HepG2 (cell line): ENCODE measurements around the gene ASCC2. TPM values are rescaled to one million over a fixed set of nuclear protein-coding genes. Genes with fewer than 3 reads are reported as not detected.

ENCODE experiments used
- ATAC-seq: fragments of 200-7000 bp; cut with Tn5 transposase; 3 replicates; pipeline ENCODE4 v1.9.1; 2020; ENCODE audit warnings: mild to moderate bottlenecking, moderate library complexity
- BruUV-seq: library from RNA; stranded (reverse); fragments of 400-500 nt; replicated peaks from 2 replicates; lab custom pipeline; 2021; lab: Mats Ljungman, UMichigan
- CTCF ChIA-PET: fragments of 300-600 bp; formaldehyde crosslinking; extraction: SDS; loops from one replicate; lab custom pipeline; 2021; ENCODE audit warnings: low total read pairs, inconsistent platforms, low intra/inter-chr PET ratio; lab: Yijun Ruan, JAX
- POLR2A ChIA-PET: fragments of 350-600 bp; sonication (Branson Sonifier 250); formaldehyde crosslinking; loops from one replicate; lab custom pipeline; 2020; ENCODE audit warnings: antibody characterized with exemption, inconsistent platforms; lab: Yijun Ruan, JAX
- DNase-seq: peaks from one replicate; pipeline ENCODE4 v3.0.0-alpha.2; 2015; ENCODE audit warnings: low spot score
- FAIRE-seq: peaks from 3 replicates; lab custom pipeline; 2011; peaks lifted over from hg19 to GRCh38; lab: Jason Lieb, UNC
- H2AFZ ChIP-seq: one replicate; pipeline ENCODE4 v1.6.1; 2011; ENCODE audit warnings: low read length, inconsistent platforms
- H3K27ac ChIP-seq: fragments of 300-600 bp; 3 replicates; pipeline ENCODE4 v1.8.0; 2011; ENCODE audit warnings: mixed run types, mild to moderate bottlenecking, mixed read lengths, low read length, inconsistent platforms; ENCODE audit not compliant: insufficient read depth; ENCODE audit errors: extremely low read length
- H3K27me3 ChIP-seq, 2 experiments: fragments of 200-600 bp in 1 of 2; 2 replicates in 1 of 2; 3 replicates in 1 of 2; pipeline versions ENCODE4 v1.6.0 to v1.8.0; 2011; ENCODE audit warnings: low read length in 2 of 2, mild to moderate bottlenecking in 2 of 2, moderate library complexity in 2 of 2, inconsistent platforms in 1 of 2; ENCODE audit not compliant: insufficient read depth in 2 of 2, control insufficient read depth in 1 of 2
- H3K36me3 ChIP-seq, 2 experiments: fragments of 200-600 bp in 1 of 2; replicated peaks in 1 of 2; 2 replicates in 1 of 2; 3 replicates in 1 of 2; pipeline versions ENCODE4 v1.5.1 to v1.8.0; 2011; ENCODE audit warnings: low read length in 2 of 2, inconsistent platforms in 1 of 2; ENCODE audit not compliant: insufficient read depth in 2 of 2, control insufficient read depth in 1 of 2
- H3K4me1 ChIP-seq: 2 replicates; pipeline ENCODE4 v1.5.1; 2012; ENCODE audit warnings: low read length, inconsistent platforms; ENCODE audit not compliant: insufficient read depth
- H3K4me2 ChIP-seq: 2 replicates; pipeline ENCODE4 v1.6.0; 2011; ENCODE audit warnings: low read depth, low read length, inconsistent platforms
- H3K4me3 ChIP-seq, 3 experiments: fragments of 200-600 bp in 1 of 3; sonication (generic), shearing (Covaris generic) in 1 of 3; replicated peaks in 1 of 3; 2 replicates each; pipeline ENCODE4 v1.5.1; 2011 to 2016; ENCODE audit warnings: low read length in 3 of 3, inconsistent platforms in 2 of 3, low read depth in 2 of 3, mild to moderate bottlenecking in 2 of 3, control low read depth in 1 of 3, mixed read lengths in 1 of 3; ENCODE audit not compliant: insufficient read depth in 1 of 3
- H3K79me2 ChIP-seq: one replicate; pipeline ENCODE4 v1.6.1; 2011; ENCODE audit warnings: low read length, inconsistent platforms; ENCODE audit not compliant: insufficient read depth
- H3K9ac ChIP-seq: 2 replicates; pipeline ENCODE4 v1.6.0; 2011; ENCODE audit warnings: mild to moderate bottlenecking, low read depth, low read length, inconsistent platforms; ENCODE audit not compliant: insufficient read depth
- H3K9me3 ChIP-seq: 2 replicates; pipeline ENCODE4 v1.5.1; 2012; ENCODE audit warnings: mild to moderate bottlenecking, low read length
- H4K20me1 ChIP-seq: 2 replicates; pipeline ENCODE4 v1.6.0; 2011; ENCODE audit warnings: inconsistent platforms, mild to moderate bottlenecking, low read length, moderate library complexity; ENCODE audit not compliant: insufficient read depth
- ATAD3A ChIP-seq: sonication (generic); formaldehyde crosslinking; IDR thresholded peaks from 2 replicates; pipeline ENCODE4 v1.4.0; 2020; ENCODE audit warnings: missing genetic modification reagents
- CBX5 ChIP-seq: sonication (generic); formaldehyde crosslinking; IDR thresholded peaks from 2 replicates; pipeline ENCODE4 v1.4.0; 2020; ENCODE audit warnings: missing genetic modification reagents, borderline replicate concordance
- FOXK2 ChIP-seq: fragments of 450-650 bp; IDR thresholded peaks from 2 replicates; pipeline ENCODE4 v1.6.1; 2016
- HNRNPUL1 ChIP-seq: fragments of 200-400 bp; formaldehyde crosslinking; IDR thresholded peaks from 2 replicates; pipeline ENCODE4 v1.6.1; 2017; ENCODE audit warnings: low read depth, mild to moderate bottlenecking, low read length, moderate library complexity
- MIER2 ChIP-seq: IDR thresholded peaks from 2 replicates; pipeline ENCODE4 v1.6.1; 2016; ENCODE audit warnings: missing biosample characterization, missing genetic modification reagents
- NAIF1 ChIP-seq: sonication (generic); formaldehyde crosslinking; IDR thresholded peaks from 2 replicates; pipeline ENCODE4 v1.5.0; 2020; ENCODE audit warnings: mild to moderate bottlenecking, missing genetic modification reagents, borderline replicate concordance
- RFX1 ChIP-seq: fragments of 450-650 bp; IDR thresholded peaks from 2 replicates; pipeline ENCODE4 v1.6.1; 2017
- SMAD3 ChIP-seq: sonication (generic); formaldehyde crosslinking; IDR thresholded peaks from 2 replicates; pipeline ENCODE4 v1.4.0; 2020; ENCODE audit warnings: missing genetic modification reagents
- SP5 ChIP-seq: IDR thresholded peaks from 2 replicates; pipeline ENCODE4 v1.6.1; 2016; ENCODE audit warnings: low read depth, borderline replicate concordance
- ZBTB43 ChIP-seq: sonication (generic); formaldehyde crosslinking; conservative IDR thresholded peaks from 2 replicates; pipeline ENCODE4 v1.4.0; 2020; ENCODE audit warnings: missing genetic modification reagents
- ZNF256 ChIP-seq: sonication (generic); formaldehyde crosslinking; conservative IDR thresholded peaks from 2 replicates; pipeline ENCODE4 v1.4.0; 2020; ENCODE audit warnings: missing genetic modification reagents
- ZNF354B ChIP-seq: sonication (generic); formaldehyde crosslinking; IDR thresholded peaks from 2 replicates; pipeline ENCODE4 v1.8.0; 2022; ENCODE audit warnings: mild to moderate bottlenecking, missing genetic modification reagents
- WGBS: methylation state at CpG from one replicate; pipeline ENCODE4 v1.1.6; 2017; ENCODE audit warnings: low lambda C conversion rate; 5-methylcytosine and 5-hydroxymethylcytosine counted together
- in situ Hi-C: cut with HindIII; loops from 2 replicates; pipeline ENCODE4 v1.10.0; 2017; ENCODE audit warnings: low pct_unique_long_range_greater_than_20kb; ENCODE audit not compliant: extremely low pct_ligation_motif_present
- intact Hi-C: fragments of 100-400 bp; cut with micrococcal nuclease; formaldehyde crosslinking; loops from one replicate; pipeline ENCODE4 v1.10.0; 2022; ENCODE audit not compliant: unreplicated experiment
- polyA plus RNA-seq, 8 experiments: library from polyadenylated mRNA; depleted of rRNA in 3 of 8; stranded (reverse) in 7 of 8; unstranded in 1 of 8; fragments of >200 nt; fragmentation: Illumina TruSeq in 4 of 8; extraction: Trizol in 4 of 8; gene quantifications; 2 replicates each; pipeline versions ENCODE4 v1.2.1 to v1.2.3, GENCODE V29; 2011 to 2016; ENCODE audit warnings: low read depth in 4 of 8, missing spikeins in 1 of 8, mixed read lengths in 1 of 8; ENCODE audit not compliant: insufficient read depth in 1 of 8
- total RNA-seq, 5 experiments: library from RNA; depleted of rRNA; stranded (reverse); fragments of >200 nt; fragmentation: Illumina TruSeq; extraction: Trizol; gene quantifications; 2 replicates each; pipeline ENCODE4 v1.2.3, GENCODE V29; 2016; ENCODE audit warnings: low read depth in 1 of 5
- TF ChIP-seq, protein P1 (sequence below): sonication (generic); formaldehyde crosslinking; IDR thresholded peaks from 2 replicates; pipeline ENCODE4 v1.4.0; 2020; ENCODE audit warnings: low read depth, mild to moderate bottlenecking, missing genetic modification reagents
- TF ChIP-seq, protein P2 (sequence below): sonication (generic); formaldehyde crosslinking; IDR thresholded peaks from 2 replicates; pipeline ENCODE4 v1.8.1; 2023; ENCODE audit warnings: missing genetic modification reagents, mild to moderate bottlenecking, borderline replicate concordance
- TF ChIP-seq, protein P3 (sequence below): sonication (generic); formaldehyde crosslinking; IDR thresholded peaks from 2 replicates; pipeline ENCODE4 v1.8.0; 2022; ENCODE audit warnings: mild to moderate bottlenecking, missing genetic modification reagents, borderline replicate concordance
- TF ChIP-seq, protein P4 (sequence below), 2 experiments: sonication (generic) in 1 of 2; formaldehyde crosslinking in 1 of 2; IDR thresholded peaks; 2 replicates each; pipeline versions ENCODE4 v1.4.0 to v1.6.1; 2016 to 2020; ENCODE audit warnings: borderline replicate concordance in 1 of 2, low read depth in 1 of 2, mild to moderate bottlenecking in 1 of 2, missing genetic modification reagents in 1 of 2
- TF ChIP-seq, protein P5 (sequence below): IDR thresholded peaks from 2 replicates; pipeline ENCODE4 v1.6.1; 2016; ENCODE audit warnings: low read depth, borderline replicate concordance

Gene ASCC2
- total and polyA plus RNA-seq, 2 of the 13 experiments (the other 11 are each of a cell fraction or from before 2014, with no cell fraction given): 26.2 to 26.3 TPM

GRCh38 chr22:29830585-29830984 lies 7.5 kb downstream of the ASCC2 start:
- CTCF ChIA-PET: no interaction called here
- POLR2A ChIA-PET: no interaction called here
- Histone ChIP-seq H4K20me1 (no peaks in the 10 kb centered on the region), H3K4me2 (no peak overlapping the region), H3K27me3 (no peaks in the 10 kb centered on the region), H3K79me2 (no peaks in the 10 kb centered on the region), H3K27ac (no peak overlapping the region), H3K9me3 (no peaks in the 10 kb centered on the region), H3K36me3 (peaks cover 6 to 43% of the 10 kb centered on the region in 2 experiments), H3K4me1 (peaks cover 2% of the 10 kb centered on the region), H2AFZ (no peak overlapping the region), H3K9ac (no peak overlapping the region), H3K4me3 (no peak overlapping the region)
- intact Hi-C loops (no loop called here), in situ Hi-C loops (no loop called here)
- FAIRE-seq: no peak
- no TSS peak for BruUV-seq
- no peak for DNase-seq
- WGBS: 100% methylated on average over 8 of the region's 8 CpGs
- ATAC-seq: no peak
- TF ChIP-seq ZBTB43 (CRISPR knock-in tag): no peak
- TF ChIP-seq RFX1: no peak
- no peak for TF ChIP-seq HNRNPUL1
- TF ChIP-seq, protein P1, sequence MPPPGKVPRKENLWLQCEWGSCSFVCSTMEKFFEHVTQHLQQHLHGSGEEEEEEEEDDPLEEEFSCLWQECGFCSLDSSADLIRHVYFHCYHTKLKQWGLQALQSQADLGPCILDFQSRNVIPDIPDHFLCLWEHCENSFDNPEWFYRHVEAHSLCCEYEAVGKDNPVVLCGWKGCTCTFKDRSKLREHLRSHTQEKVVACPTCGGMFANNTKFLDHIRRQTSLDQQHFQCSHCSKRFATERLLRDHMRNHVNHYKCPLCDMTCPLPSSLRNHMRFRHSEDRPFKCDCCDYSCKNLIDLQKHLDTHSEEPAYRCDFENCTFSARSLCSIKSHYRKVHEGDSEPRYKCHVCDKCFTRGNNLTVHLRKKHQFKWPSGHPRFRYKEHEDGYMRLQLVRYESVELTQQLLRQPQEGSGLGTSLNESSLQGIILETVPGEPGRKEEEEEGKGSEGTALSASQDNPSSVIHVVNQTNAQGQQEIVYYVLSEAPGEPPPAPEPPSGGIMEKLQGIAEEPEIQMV (CRISPR knock-in tag): no peak
- TF ChIP-seq, protein P2, sequence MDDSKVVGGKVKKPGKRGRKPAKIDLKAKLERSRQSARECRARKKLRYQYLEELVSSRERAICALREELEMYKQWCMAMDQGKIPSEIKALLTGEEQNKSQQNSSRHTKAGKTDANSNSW: no peak
- no peak for TF ChIP-seq CBX5 (CRISPR knock-in tag)
- TF ChIP-seq, protein P3, sequence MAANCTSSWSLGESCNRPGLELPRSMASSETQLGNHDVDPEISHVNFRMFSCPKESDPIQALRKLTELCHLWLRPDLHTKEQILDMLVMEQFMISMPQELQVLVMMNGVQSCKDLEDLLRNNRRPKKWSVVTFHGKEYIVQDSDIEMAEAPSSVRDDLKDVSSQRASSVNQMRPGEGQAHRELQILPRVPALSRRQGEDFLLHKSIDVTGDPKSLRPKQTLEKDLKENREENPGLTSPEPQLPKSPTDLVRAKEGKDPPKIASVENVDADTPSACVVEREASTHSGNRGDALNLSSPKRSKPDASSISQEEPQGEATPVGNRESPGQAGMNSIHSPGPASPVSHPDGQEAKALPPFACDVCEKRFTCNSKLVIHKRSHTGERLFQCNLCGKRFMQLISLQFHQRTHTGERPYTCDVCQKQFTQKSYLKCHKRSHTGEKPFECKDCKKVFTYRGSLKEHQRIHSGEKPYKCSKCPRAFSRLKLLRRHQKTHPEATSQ (CRISPR knock-in tag): no peak
- TF ChIP-seq, protein P4, sequence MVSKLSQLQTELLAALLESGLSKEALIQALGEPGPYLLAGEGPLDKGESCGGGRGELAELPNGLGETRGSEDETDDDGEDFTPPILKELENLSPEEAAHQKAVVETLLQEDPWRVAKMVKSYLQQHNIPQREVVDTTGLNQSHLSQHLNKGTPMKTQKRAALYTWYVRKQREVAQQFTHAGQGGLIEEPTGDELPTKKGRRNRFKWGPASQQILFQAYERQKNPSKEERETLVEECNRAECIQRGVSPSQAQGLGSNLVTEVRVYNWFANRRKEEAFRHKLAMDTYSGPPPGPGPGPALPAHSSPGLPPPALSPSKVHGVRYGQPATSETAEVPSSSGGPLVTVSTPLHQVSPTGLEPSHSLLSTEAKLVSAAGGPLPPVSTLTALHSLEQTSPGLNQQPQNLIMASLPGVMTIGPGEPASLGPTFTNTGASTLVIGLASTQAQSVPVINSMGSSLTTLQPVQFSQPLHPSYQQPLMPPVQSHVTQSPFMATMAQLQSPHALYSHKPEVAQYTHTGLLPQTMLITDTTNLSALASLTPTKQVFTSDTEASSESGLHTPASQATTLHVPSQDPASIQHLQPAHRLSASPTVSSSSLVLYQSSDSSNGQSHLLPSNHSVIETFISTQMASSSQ (IDR thresholded peaks at IDR 0.05; ENCODE audit: low read depth): no peak
- TF ChIP-seq, protein P4 (CRISPR knock-in tag; IDR thresholded peaks at IDR 0.05; ENCODE audit: borderline replicate concordance): no peak
- no peak for TF ChIP-seq NAIF1
- no peak for TF ChIP-seq MIER2
- no peak for TF ChIP-seq FOXK2
- TF ChIP-seq ATAD3A (CRISPR knock-in tag): no peak
- TF ChIP-seq ZNF354B: no peak
- TF ChIP-seq SP5 (CRISPR knock-in tag): no peak
- no peak for TF ChIP-seq SMAD3
- TF ChIP-seq, protein P5, sequence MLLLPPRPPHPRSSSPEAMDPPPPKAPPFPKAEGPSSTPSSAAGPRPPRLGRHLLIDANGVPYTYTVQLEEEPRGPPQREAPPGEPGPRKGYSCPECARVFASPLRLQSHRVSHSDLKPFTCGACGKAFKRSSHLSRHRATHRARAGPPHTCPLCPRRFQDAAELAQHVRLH (CRISPR knock-in tag): no peak
- TF ChIP-seq ZNF256: no peak
